ENCODE results near the gene OR51B5.
"Not testable (repeated sequence)": the region's sequence is repeated elsewhere in the genome, so short reads cannot be mapped to it uniquely, and the experiment has no call there.

Gene OR51B5

DNA sequence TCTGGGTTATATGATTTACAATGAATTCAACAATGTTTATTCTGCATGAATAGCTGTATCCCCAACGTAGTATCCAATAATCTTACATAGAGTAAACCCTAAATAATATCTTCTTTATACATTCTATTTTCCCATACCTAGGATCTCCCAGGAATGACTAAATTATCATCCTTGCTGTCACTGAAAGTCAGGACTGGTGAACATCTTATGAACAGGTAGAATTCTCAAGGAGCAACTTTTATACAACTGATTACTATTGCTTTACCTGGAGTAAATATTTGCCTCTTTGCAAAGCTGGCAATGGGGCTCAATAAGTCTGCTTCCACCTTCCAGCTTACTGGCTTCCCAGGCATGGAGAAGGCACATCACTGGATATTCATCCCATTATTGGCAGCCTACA lies 7.9 kb upstream of the OR51B5 start, which contains the start of gene OR51B6:
Gene OR51B6, plus strand, starts transcription at position 301 of the 400 bp plus-strand sequence. Its CDS starts 0 bp downstream, at position 301.
- H3K4me3 ChIP-seq (ENCODE audit: low read depth, low read length) = no peak within 1 kb of the TSS
- TF ChIP-seq, protein P1, sequence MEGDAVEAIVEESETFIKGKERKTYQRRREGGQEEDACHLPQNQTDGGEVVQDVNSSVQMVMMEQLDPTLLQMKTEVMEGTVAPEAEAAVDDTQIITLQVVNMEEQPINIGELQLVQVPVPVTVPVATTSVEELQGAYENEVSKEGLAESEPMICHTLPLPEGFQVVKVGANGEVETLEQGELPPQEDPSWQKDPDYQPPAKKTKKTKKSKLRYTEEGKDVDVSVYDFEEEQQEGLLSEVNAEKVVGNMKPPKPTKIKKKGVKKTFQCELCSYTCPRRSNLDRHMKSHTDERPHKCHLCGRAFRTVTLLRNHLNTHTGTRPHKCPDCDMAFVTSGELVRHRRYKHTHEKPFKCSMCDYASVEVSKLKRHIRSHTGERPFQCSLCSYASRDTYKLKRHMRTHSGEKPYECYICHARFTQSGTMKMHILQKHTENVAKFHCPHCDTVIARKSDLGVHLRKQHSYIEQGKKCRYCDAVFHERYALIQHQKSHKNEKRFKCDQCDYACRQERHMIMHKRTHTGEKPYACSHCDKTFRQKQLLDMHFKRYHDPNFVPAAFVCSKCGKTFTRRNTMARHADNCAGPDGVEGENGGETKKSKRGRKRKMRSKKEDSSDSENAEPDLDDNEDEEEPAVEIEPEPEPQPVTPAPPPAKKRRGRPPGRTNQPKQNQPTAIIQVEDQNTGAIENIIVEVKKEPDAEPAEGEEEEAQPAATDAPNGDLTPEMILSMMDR (IDR thresholded peaks at IDR 0.05; ENCODE audit: borderline replicate concordance, insufficient read depth, low read depth, low read length) = no peak

DNA sequence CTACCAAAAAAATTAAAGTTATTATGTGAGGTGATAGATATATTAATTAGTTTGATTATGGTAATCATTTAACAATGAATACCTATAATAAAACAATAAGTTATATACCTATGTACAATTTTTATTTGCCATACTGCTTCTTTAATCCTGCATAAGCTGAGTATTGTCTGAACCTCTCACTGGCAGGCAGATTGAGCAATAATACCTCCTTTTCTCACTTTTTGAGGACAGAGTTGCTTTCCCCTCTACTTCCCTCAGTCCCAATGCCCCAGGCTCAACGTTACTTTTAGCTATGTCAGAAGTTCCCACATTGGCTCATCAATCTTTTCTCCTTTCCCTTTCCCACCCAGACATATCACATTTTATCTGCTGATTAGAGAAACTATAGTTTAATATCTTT lies 6.2 kb upstream of the OR51B5 start:
- no peak overlapping the region for H3K4me3 ChIP-seq (ENCODE audit: low read depth, low read length)
- TF ChIP-seq, protein P1 (IDR thresholded peaks at IDR 0.05; ENCODE audit: borderline replicate concordance, insufficient read depth, low read depth, low read length) = no peak

DNA sequence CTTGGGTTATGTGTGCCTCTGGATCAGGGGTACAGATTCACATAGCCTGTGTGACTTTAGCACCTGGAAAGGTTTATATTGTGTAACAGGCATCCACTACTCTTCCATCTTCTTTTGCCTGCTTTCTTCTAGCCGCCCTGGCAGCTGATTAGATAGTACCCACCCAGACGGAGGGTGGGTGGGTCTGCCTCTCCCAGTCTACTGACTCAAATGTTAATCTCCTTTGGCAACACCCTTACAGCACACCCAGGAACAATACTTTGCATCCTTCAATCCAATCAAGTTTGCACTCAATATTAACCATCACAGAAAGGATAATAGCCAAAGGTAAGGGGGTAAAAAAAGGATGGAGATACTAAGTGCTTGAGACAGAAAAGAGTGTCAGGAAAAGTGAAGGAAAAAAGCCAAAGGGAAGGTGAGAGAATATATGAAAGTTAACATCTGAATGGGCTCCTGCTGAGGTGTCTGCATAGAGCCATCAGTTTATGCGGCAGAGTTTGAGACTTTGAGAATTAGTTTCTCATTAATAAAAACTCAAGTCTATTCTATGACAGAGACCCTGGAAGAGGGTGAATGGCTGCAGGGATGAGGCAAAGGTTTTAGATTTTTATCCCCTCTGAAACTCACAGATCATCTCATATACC lies 5.3 kb upstream of the OR51B5 start:
- TF ChIP-seq, protein P1 (IDR thresholded peaks at IDR 0.05; ENCODE audit: borderline replicate concordance, insufficient read depth, low read depth, low read length) = no peak
- no peak overlapping the region for H3K4me3 ChIP-seq (ENCODE audit: low read depth, low read length)

GRCh38 chr11:5345831-5346230 lies 2.5 kb upstream of the OR51B5 start:
- TF ChIP-seq, protein P1 (IDR thresholded peaks at IDR 0.05; ENCODE audit: borderline replicate concordance, insufficient read depth, low read depth, low read length) = no peak
- no peak overlapping the region for H3K4me3 ChIP-seq (ENCODE audit: low read depth, low read length)

DNA sequence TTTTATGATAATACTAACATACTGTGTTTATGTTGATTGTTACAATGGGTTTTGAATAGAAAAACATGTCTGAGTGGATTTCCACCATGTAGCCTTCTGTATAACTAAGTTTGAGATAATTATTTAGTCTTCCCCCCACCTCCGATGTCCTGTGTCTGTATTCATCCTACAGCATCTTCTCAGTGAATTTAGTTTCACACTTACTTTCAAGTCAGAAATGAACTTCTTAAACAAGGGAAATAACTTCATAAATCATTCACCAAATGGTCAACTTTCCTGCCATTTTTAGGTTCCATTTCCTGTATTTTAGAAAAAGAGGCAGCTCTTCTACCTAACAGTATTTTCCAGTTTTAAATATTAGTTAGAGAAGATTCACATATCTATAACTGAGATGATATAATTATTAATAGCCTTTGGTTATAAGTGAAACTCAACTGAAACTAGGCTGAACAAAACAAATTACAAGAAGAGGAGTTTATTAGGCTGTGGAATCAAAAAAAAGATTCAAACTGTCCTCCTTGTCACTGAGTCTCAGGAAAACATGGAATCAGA lies 3.5 kb downstream of the OR51B5 start:
- TF ChIP-seq, protein P1 (IDR thresholded peaks at IDR 0.05; ENCODE audit: borderline replicate concordance, insufficient read depth, low read depth, low read length) = no peak
- no peak overlapping the region for H3K4me3 ChIP-seq (ENCODE audit: low read depth, low read length)

DNA sequence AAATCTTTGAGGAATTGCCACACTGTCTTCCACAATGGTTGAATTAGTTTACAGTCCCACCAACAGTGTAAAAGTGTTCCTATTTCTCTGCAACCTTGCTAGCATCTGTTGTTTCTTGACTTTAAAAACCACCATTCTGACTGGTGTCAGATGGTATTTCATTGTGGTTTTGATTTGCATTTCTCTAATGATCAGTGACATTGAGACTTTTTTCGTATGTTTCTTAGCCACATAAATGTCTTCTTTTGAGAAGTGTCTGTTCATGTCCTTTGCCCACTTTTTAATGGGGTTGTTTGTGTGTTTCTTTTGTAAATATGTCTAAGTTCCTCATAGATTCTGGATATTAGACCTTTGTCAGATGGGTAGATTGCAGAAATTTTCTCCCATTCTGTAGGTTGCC lies 6.1 kb downstream of the OR51B5 start:
- not testable (repeated sequence) for H3K4me3 ChIP-seq (ENCODE audit: low read depth, low read length)

DNA sequence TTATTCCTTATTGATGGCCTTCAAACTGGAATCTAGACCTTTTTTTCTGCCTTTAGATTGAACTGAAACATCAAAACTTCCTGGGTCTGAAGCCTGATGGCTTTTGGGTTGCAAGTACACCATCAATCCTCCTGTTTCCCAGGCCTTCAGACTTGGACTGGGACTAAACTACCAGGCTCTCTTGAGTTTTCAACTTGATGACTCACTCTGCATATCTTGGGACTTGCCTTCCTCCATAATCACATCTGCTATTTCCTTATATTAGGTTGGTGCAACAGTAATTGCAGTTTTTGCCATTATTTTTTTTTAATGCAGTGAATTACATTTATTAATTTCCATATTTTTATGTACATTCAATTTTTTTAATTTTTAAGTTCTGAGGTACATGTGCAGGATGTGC lies 7.0 kb downstream of the OR51B5 start:
- no peak overlapping the region for H3K4me3 ChIP-seq (ENCODE audit: low read depth, low read length)
- TF ChIP-seq, protein P1 (IDR thresholded peaks at IDR 0.05; ENCODE audit: borderline replicate concordance, insufficient read depth, low read depth, low read length) = no peak

All from GM12875 (cell line).